Measurements from ENCODE around the gene ZNF491.
A peak's percentile ranks its signal among the peaks of the same experiment; 100 is the strongest.
"Not testable (repeated sequence)": the region's sequence is repeated elsewhere in the genome, so short reads cannot be mapped to it uniquely, and the experiment has no call there.

Gene ZNF491

DNA sequence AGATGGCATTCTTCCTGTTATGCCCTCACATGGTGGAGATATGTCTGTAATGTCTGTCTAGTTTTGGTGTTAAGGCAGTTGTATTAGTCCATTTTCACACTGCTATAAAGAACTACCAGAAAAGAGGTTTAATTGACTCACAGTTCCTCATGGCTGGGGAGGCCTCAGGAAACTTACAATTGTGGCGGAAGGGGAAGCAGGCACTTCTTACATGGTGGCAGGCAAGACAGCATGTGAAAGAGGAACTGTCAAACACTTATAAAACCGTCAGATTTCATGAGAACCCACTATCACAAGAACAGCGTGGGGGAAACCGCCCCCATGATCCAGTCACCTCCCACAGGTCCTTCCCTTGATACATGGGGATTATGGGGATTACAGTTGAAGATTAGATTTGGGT, 28.3 kb upstream of the ZNF491 start:
- Histone ChIP-seq H4K20me1 (ENCODE audit: insufficient read depth, low read length) (no peaks in the 10 kb centered on the region), H2AFZ (ENCODE audit: low read depth, low read length) (no peak overlapping the region), H3K36me3 (ENCODE audit: insufficient read depth, low read length) (no peaks in the 10 kb centered on the region; the same call in 1 of the 2 replicates), H3K4me1 (ENCODE audit: insufficient read depth, low read length) (peaks cover 25% of the 10 kb centered on the region), H3K9ac (ENCODE audit: low read depth, low read length) (no peak overlapping the region), H3K27me3 (ENCODE audit: insufficient read depth, low read length, poor library complexity) (no peaks in the 10 kb centered on the region), H3K27ac (ENCODE audit: low read length) (no peak overlapping the region), H3K4me2 (ENCODE audit: insufficient read depth, low read length) (no peak overlapping the region), H3K79me2 (ENCODE audit: insufficient read depth, low read length) (peaks cover 12% of the 10 kb centered on the region), H3K9me3 (ENCODE audit: insufficient read depth, low read length, severe bottlenecking) (no peaks in the 10 kb centered on the region), H3K4me3 (ENCODE audit: low read depth in 1 of 2, low read length in 2 of 2) (no peak overlapping the region)
- ATAC-seq (ENCODE audit: insufficient read depth, low read depth) (no peak), DNase-seq (no peak)
- no peak for TF ChIP-seq EZH2 (IDR thresholded peaks at IDR 0.05; ENCODE audit: borderline replicate concordance, low read depth, low read length, severe bottlenecking)
- TF ChIP-seq, protein P1, sequence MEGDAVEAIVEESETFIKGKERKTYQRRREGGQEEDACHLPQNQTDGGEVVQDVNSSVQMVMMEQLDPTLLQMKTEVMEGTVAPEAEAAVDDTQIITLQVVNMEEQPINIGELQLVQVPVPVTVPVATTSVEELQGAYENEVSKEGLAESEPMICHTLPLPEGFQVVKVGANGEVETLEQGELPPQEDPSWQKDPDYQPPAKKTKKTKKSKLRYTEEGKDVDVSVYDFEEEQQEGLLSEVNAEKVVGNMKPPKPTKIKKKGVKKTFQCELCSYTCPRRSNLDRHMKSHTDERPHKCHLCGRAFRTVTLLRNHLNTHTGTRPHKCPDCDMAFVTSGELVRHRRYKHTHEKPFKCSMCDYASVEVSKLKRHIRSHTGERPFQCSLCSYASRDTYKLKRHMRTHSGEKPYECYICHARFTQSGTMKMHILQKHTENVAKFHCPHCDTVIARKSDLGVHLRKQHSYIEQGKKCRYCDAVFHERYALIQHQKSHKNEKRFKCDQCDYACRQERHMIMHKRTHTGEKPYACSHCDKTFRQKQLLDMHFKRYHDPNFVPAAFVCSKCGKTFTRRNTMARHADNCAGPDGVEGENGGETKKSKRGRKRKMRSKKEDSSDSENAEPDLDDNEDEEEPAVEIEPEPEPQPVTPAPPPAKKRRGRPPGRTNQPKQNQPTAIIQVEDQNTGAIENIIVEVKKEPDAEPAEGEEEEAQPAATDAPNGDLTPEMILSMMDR (IDR thresholded peaks at IDR 0.05; ENCODE audit: borderline replicate concordance, extremely low read depth, low read length, poor library complexity, severe bottlenecking): no peak

DNA sequence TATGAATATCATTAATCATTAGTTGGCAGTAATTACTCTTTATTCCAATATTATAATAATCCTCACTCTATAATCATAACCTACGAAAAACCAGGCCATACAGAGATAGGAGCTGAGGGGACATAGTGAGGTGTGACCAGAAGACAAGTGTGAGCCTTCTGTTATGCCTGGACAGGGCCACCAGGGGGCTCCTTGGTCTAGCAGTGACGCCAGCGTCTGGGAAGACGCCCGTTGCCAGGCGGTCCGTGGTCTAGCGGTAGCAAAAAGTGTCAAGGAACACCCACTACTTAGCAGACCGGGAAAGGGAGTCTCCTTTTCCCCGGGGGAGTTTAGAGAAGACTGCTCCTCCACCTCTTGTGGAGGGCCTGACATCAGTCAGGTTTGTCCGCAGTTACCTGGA, 26.8 kb upstream of the ZNF491 start:
- H3K79me2 ChIP-seq (ENCODE audit: insufficient read depth, low read length): peaks cover 12% of the 10 kb centered on the region
- H3K27ac ChIP-seq (ENCODE audit: low read length); H3K27me3 ChIP-seq (ENCODE audit: insufficient read depth, low read length, poor library complexity); H3K4me2 ChIP-seq (ENCODE audit: insufficient read depth, low read length); H3K9me3 ChIP-seq (ENCODE audit: insufficient read depth, low read length, severe bottlenecking); DNase-seq; ATAC-seq (ENCODE audit: insufficient read depth, low read depth); H2AFZ ChIP-seq (ENCODE audit: low read depth, low read length); H3K4me3 ChIP-seq (ENCODE audit: low read depth in 1 of 2, low read length in 2 of 2); H4K20me1 ChIP-seq (ENCODE audit: insufficient read depth, low read length); H3K9ac ChIP-seq (ENCODE audit: low read depth, low read length); H3K36me3 ChIP-seq (ENCODE audit: insufficient read depth, low read length): not testable (repeated sequence)
- TF ChIP-seq, protein P1 (IDR thresholded peaks at IDR 0.05; ENCODE audit: borderline replicate concordance, extremely low read depth, low read length, poor library complexity, severe bottlenecking): peak; percentile 44
- H3K4me1 ChIP-seq (ENCODE audit: insufficient read depth, low read length): peaks cover 21% of the 10 kb centered on the region

DNA sequence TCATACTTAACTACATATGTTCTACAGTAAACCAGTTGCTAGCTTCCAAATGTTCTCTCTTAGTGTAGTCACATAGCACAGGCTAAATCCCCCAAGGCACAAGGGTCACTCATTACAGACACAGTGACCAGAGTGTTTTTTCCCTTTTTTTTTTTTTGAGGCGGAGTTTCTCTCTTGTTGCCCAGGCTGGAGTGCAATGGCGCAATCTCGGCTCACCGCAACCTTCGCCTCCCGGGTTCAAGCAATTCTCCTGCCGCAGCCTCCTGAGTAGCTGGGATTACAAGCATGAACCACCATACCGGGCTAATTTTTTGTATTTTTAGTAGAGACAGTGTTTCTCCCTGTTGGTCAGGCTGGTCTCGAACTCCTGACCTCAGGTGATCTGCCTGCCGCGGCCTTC, 21.7 kb upstream of the ZNF491 start:
- peaks cover 23% of the 10 kb centered on the region for H3K9me3 ChIP-seq (ENCODE audit: insufficient read depth, low read length, severe bottlenecking)

DNA sequence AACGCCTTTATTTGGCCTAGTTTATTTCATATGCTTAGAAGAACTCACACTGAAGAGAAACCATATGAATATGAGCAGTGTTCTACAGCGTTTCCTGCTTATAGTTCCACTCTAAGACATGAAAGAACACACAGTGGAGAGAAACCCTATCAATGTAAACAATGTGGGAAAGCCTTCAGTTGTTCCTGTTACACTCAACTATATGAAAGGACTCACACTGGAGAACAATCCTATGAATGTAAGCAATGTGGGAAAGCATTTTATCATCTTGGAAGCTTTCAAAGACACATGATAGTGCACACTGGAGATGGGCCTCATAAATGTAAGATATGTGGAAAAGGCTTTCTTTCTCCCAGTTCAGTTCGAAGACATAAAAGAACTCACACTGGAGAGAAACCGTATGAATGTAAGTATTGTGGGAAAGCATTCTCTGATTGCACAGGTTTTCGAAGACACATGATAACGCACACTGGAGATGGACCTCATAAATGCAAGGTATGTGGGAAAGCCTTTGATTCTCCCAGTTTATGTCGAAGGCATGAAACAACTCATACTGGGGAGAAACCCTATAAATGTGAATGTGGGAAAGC, 17.8 kb upstream of the ZNF491 start:
- H3K4me1 ChIP-seq (ENCODE audit: insufficient read depth, low read length): no peaks in the 10 kb centered on the region
- H3K27ac ChIP-seq (ENCODE audit: low read length): no peak overlapping the region
- peaks cover 27% of the 10 kb centered on the region for H3K9me3 ChIP-seq (ENCODE audit: insufficient read depth, low read length, severe bottlenecking)
- ATAC-seq (ENCODE audit: insufficient read depth, low read depth) (no peak), DNase-seq (no peak)
- no peak overlapping the region for H3K4me2 ChIP-seq (ENCODE audit: insufficient read depth, low read length)
- H4K20me1 ChIP-seq (ENCODE audit: insufficient read depth, low read length): no peaks in the 10 kb centered on the region
- no peak overlapping the region for H2AFZ ChIP-seq (ENCODE audit: low read depth, low read length)
- TF ChIP-seq, protein P1 (IDR thresholded peaks at IDR 0.05; ENCODE audit: borderline replicate concordance, extremely low read depth, low read length, poor library complexity, severe bottlenecking): no peak
- no peak for TF ChIP-seq EZH2 (IDR thresholded peaks at IDR 0.05; ENCODE audit: borderline replicate concordance, low read depth, low read length, severe bottlenecking)
- no peaks in the 10 kb centered on the region for H3K79me2 ChIP-seq (ENCODE audit: insufficient read depth, low read length)
- peaks cover 47% of the 10 kb centered on the region for H3K36me3 ChIP-seq (ENCODE audit: insufficient read depth, low read length)
- no peaks in the 10 kb centered on the region for H3K27me3 ChIP-seq (ENCODE audit: insufficient read depth, low read length, poor library complexity)
- no peak overlapping the region for H3K9ac ChIP-seq (ENCODE audit: low read depth, low read length)
- no peak overlapping the region for H3K4me3 ChIP-seq (ENCODE audit: low read depth in 1 of 2, low read length in 2 of 2)

More for the DNA sequence above, 21.7 kb upstream of the ZNF491 start:
- not testable (repeated sequence) for H3K9ac ChIP-seq (ENCODE audit: low read depth, low read length); H4K20me1 ChIP-seq (ENCODE audit: insufficient read depth, low read length); ATAC-seq (ENCODE audit: insufficient read depth, low read depth); H3K4me1 ChIP-seq (ENCODE audit: insufficient read depth, low read length); DNase-seq; H3K27ac ChIP-seq (ENCODE audit: low read length); H3K27me3 ChIP-seq (ENCODE audit: insufficient read depth, low read length, poor library complexity); H2AFZ ChIP-seq (ENCODE audit: low read depth, low read length); H3K4me2 ChIP-seq (ENCODE audit: insufficient read depth, low read length); H3K4me3 ChIP-seq (ENCODE audit: low read depth in 1 of 2, low read length in 2 of 2); H3K79me2 ChIP-seq (ENCODE audit: insufficient read depth, low read length)
- H3K36me3 ChIP-seq (ENCODE audit: insufficient read depth, low read length): peaks cover 39% of the 10 kb centered on the region
